ENCODE measurements around the gene ZNF678. TPM values are rescaled to one million over a fixed set of nuclear protein-coding genes. Genes with fewer than 3 reads are reported as not detected.

ZNF678 gene
- polyA plus RNA-seq, 1 experiment, result 1.2 TPM

GRCh38 chr1:227568593-227568992, 5.2 kb downstream of the ZNF678 start:
- DNase-seq (ENCODE audit: low read depth), result no peak
- Histone ChIP-seq H3K36me3 (ENCODE audit: control insufficient read depth, insufficient read depth, low read length) (no peaks in the 10 kb centered on the region), H3K4me3 (ENCODE audit: low read depth, low read length) (no peak overlapping the region), H3K27me3 (ENCODE audit: control insufficient read depth, insufficient read depth, low read length) (no peaks in the 10 kb centered on the region)
- ChIA-PET CTCF (no interaction called here), POLR2A (no interaction called here)
- TF ChIP-seq CTCF (IDR thresholded peaks at IDR 0.05; ENCODE audit: insufficient read depth, low read depth, low read length), result no peak

- no peaks in the 10 kb centered on the region for H3K27me3 ChIP-seq (ENCODE audit: control insufficient read depth, insufficient read depth, low read length)
- CTCF ChIA-PET, result interaction anchor here (1.4 kb wide), 1 partner anchor 8 kb away, joined by 4 read pairs; no protein-coding TSS in a partner anchor
Measured at GRCh38 chr1:227572752-227573151, 9.4 kb downstream of the ZNF678 start.

GRCh38 chr1:227574926-227575325, 11.6 kb downstream of the ZNF678 start:
- Histone ChIP-seq H3K36me3 (ENCODE audit: control insufficient read depth, insufficient read depth, low read length) (no peaks in the 10 kb centered on the region), H3K4me3 (ENCODE audit: low read depth, low read length) (no peak overlapping the region), H3K27me3 (ENCODE audit: control insufficient read depth, insufficient read depth, low read length) (no peaks in the 10 kb centered on the region)
- no peak for DNase-seq (ENCODE audit: low read depth)
- CTCF ChIA-PET, result no interaction called here
- POLR2A ChIA-PET, result no interaction called here
- no peak for TF ChIP-seq CTCF (IDR thresholded peaks at IDR 0.05; ENCODE audit: insufficient read depth, low read depth, low read length)

More at GRCh38 chr1:227572752-227573151, 9.4 kb downstream of the ZNF678 start:
- no peak for TF ChIP-seq CTCF (IDR thresholded peaks at IDR 0.05; ENCODE audit: insufficient read depth, low read depth, low read length)
- H3K4me3 ChIP-seq (ENCODE audit: low read depth, low read length), result no peak overlapping the region
- POLR2A ChIA-PET, result no interaction called here
- no peak for DNase-seq (ENCODE audit: low read depth)
- H3K36me3 ChIP-seq (ENCODE audit: control insufficient read depth, insufficient read depth, low read length), result no peaks in the 10 kb centered on the region

GRCh38 chr1:227576189-227576588, 12.8 kb downstream of the ZNF678 start:
- DNase-seq (ENCODE audit: low read depth), result no peak
- ChIA-PET POLR2A (no interaction called here), CTCF (interaction anchor here (1.1 kb wide), 1 partner anchor 34 kb away, joined by 5 read pairs; no protein-coding TSS in a partner anchor)
- TF ChIP-seq CTCF (IDR thresholded peaks at IDR 0.05; ENCODE audit: insufficient read depth, low read depth, low read length), result no peak
- Histone ChIP-seq H3K4me3 (ENCODE audit: low read depth, low read length) (no peak overlapping the region), H3K36me3 (ENCODE audit: control insufficient read depth, insufficient read depth, low read length) (no peaks in the 10 kb centered on the region), H3K27me3 (ENCODE audit: control insufficient read depth, insufficient read depth, low read length) (no peaks in the 10 kb centered on the region)

GRCh38 chr1:227577500-227577899, 14.1 kb downstream of the ZNF678 start:
- no peak for TF ChIP-seq CTCF (IDR thresholded peaks at IDR 0.05; ENCODE audit: insufficient read depth, low read depth, low read length)
- Histone ChIP-seq H3K27me3 (ENCODE audit: control insufficient read depth, insufficient read depth, low read length) (no peaks in the 10 kb centered on the region), H3K36me3 (ENCODE audit: control insufficient read depth, insufficient read depth, low read length) (no peaks in the 10 kb centered on the region), H3K4me3 (ENCODE audit: low read depth, low read length) (no peak overlapping the region)
- CTCF ChIA-PET, result no interaction called here
- no peak for DNase-seq (ENCODE audit: low read depth)
- POLR2A ChIA-PET, result no interaction called here
